ENCODE results near the gene SGMS1.

DNA sequence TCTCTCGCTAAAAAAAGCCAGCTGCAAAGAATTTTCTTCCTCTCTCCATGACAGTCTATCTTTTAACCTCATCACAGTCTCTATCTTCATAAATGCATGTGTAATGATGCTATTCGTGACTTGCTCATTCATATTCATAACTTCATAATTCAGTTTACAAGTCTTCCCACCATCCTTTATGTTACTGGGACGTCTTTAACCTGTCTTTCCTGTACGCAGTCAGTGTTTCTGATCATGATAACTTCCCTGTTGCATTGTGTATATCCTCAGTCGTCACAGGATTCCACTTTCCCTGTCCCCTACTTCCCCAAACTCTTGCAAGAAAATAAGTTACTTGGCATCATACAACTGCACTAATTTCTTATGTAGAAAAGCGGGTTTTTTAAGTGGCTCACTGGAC, 206.9 kb downstream of the SGMS1 start:
- no peak for TF ChIP-seq POLR2AphosphoS5 (IDR thresholded peaks at IDR 0.05)
- TF ChIP-seq, protein P1, sequence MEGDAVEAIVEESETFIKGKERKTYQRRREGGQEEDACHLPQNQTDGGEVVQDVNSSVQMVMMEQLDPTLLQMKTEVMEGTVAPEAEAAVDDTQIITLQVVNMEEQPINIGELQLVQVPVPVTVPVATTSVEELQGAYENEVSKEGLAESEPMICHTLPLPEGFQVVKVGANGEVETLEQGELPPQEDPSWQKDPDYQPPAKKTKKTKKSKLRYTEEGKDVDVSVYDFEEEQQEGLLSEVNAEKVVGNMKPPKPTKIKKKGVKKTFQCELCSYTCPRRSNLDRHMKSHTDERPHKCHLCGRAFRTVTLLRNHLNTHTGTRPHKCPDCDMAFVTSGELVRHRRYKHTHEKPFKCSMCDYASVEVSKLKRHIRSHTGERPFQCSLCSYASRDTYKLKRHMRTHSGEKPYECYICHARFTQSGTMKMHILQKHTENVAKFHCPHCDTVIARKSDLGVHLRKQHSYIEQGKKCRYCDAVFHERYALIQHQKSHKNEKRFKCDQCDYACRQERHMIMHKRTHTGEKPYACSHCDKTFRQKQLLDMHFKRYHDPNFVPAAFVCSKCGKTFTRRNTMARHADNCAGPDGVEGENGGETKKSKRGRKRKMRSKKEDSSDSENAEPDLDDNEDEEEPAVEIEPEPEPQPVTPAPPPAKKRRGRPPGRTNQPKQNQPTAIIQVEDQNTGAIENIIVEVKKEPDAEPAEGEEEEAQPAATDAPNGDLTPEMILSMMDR (IDR thresholded peaks at IDR 0.05) = no peak
